ENCODE measurements around the gene GRIN2C. TPM values are rescaled to one million over a fixed set of nuclear protein-coding genes. Genes with fewer than 3 reads are reported as not detected.

The GRIN2C gene
- total and polyA plus RNA-seq, 2 of the 4 experiments (the other 2 are of a cell fraction): 0.22 TPM; not detected in 1

DNA sequence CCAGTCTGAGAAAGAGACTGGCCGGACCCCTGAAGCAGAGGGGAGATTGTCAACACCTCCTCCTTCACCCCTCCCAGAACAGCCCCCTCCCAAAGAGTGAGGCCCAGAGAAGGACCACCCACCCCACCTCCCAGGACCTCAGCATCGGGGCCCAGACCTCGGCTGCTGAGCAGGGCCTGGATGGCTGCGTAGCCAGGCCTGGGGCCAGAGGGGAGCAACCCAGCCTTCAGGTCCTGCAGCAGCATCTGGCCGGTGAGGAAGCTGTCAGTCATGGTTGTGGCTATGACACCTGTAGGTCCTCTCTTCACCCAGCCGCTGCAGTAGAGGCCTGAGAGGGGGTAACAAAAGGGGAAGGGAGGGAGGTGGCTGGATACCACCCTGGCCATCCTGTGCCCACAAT lies 3.2 kb upstream of the GRIN2C start:
- CTCF ChIA-PET: interaction anchor here (0.6 to 1.3 kb wide), 2 partner anchors 10 to 117 kb away, joined by 3 to 5 read pairs; partner anchors contain the start of gene FDXR
- H3K56ac ChIP-seq (ENCODE audit: extremely low read depth, insufficient read depth, low read length): no peak overlapping the region
- in situ Hi-C loops (cut with MboI; ENCODE audit: low sequenced_read_pairs) (loop anchor here (25.0 kb wide), 1 partner anchor 651 kb away; the partner anchor contains the start of genes RPL38 and TTYH2), intact Hi-C loops (cut with micrococcal nuclease) (loop anchor here (10.0 kb wide), 1 partner anchor 488 kb away; no protein-coding TSS in a partner anchor), dilution Hi-C loops (cut with HindIII; ENCODE audit: low sequenced_read_pairs, unreplicated experiment) (no loop called here)
- ATAC-seq (ENCODE audit: low read depth) (no peak), DNase-seq (no peak)
- BruUV-seq (replicated peaks): no TSS peak
- 100% methylated on average over 1 of the region's 6 CpGs; no CpG with 5 or more reads in 1 of the 2 experiments for WGBS, 2 experiments (ENCODE audit: extremely low coverage in 2 of 2, insufficient read length in 1 of 2)
- no peaks in the 10 kb centered on the region for H3K9me3 ChIP-seq (ENCODE audit: control insufficient read depth, insufficient read depth, low read length)
- H4K91ac ChIP-seq (ENCODE audit: insufficient read depth, low read depth, low read length): no peak overlapping the region
- H4K8ac ChIP-seq (ENCODE audit: low read depth in 2 of 2, low read length in 2 of 2): no peak overlapping the region
- no peak overlapping the region for H3K23ac ChIP-seq (ENCODE audit: low read depth, low read length)
- H3K27ac ChIP-seq (ENCODE audit: insufficient read depth, low read length): no peak overlapping the region
- no peak overlapping the region for H4K5ac ChIP-seq (ENCODE audit: low read depth, low read length)
- peaks cover 39% of the 10 kb centered on the region for H3K27me3 ChIP-seq (ENCODE audit: control insufficient read depth, insufficient read depth, low read length)
- H2AFZ ChIP-seq (replicated peaks; ENCODE audit: low read length, poor library complexity): no peak overlapping the region
- H2AK5ac ChIP-seq (ENCODE audit: low read depth, low read length): no peak overlapping the region
- H2BK5ac ChIP-seq (ENCODE audit: low read depth, low read length, poor library complexity, severe bottlenecking): no peak overlapping the region
- peaks cover 4% of the 10 kb centered on the region; the same call in 1 of the 2 replicates for H4K20me1 ChIP-seq (ENCODE audit: insufficient read depth, low read length)
- no peak for TF ChIP-seq MAZ (IDR thresholded peaks at IDR 0.05; ENCODE audit: borderline replicate concordance, low read depth, low read length)
- TF ChIP-seq FOS (IDR thresholded peaks at IDR 0.05; ENCODE audit: low read depth, low read length): no peak
- TF ChIP-seq, protein P1, sequence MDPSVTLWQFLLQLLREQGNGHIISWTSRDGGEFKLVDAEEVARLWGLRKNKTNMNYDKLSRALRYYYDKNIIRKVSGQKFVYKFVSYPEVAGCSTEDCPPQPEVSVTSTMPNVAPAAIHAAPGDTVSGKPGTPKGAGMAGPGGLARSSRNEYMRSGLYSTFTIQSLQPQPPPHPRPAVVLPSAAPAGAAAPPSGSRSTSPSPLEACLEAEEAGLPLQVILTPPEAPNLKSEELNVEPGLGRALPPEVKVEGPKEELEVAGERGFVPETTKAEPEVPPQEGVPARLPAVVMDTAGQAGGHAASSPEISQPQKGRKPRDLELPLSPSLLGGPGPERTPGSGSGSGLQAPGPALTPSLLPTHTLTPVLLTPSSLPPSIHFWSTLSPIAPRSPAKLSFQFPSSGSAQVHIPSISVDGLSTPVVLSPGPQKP (IDR thresholded peaks at IDR 0.05; ENCODE audit: borderline replicate concordance, low read depth, low read length): no peak
- TF ChIP-seq RFX5 (IDR thresholded peaks at IDR 0.05; ENCODE audit: low read depth, low read length): no peak
- TF ChIP-seq, protein P2, sequence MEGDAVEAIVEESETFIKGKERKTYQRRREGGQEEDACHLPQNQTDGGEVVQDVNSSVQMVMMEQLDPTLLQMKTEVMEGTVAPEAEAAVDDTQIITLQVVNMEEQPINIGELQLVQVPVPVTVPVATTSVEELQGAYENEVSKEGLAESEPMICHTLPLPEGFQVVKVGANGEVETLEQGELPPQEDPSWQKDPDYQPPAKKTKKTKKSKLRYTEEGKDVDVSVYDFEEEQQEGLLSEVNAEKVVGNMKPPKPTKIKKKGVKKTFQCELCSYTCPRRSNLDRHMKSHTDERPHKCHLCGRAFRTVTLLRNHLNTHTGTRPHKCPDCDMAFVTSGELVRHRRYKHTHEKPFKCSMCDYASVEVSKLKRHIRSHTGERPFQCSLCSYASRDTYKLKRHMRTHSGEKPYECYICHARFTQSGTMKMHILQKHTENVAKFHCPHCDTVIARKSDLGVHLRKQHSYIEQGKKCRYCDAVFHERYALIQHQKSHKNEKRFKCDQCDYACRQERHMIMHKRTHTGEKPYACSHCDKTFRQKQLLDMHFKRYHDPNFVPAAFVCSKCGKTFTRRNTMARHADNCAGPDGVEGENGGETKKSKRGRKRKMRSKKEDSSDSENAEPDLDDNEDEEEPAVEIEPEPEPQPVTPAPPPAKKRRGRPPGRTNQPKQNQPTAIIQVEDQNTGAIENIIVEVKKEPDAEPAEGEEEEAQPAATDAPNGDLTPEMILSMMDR (conservative IDR thresholded peaks at IDR 0.05; ENCODE audit: low read depth, low read length): no peak
- no peak for TF ChIP-seq BHLHE40 (IDR thresholded peaks at IDR 0.05; ENCODE audit: low read depth, low read length)
- no peak for TF ChIP-seq RCOR1 (IDR thresholded peaks at IDR 0.05; ENCODE audit: insufficient replicate concordance, low read length)
- TF ChIP-seq SMC3 (IDR thresholded peaks at IDR 0.05; ENCODE audit: low read depth, low read length): no peak
- TF ChIP-seq CHD1 (IDR thresholded peaks at IDR 0.05; ENCODE audit: low read depth, low read length): no peak
- no peak for TF ChIP-seq MXI1 (IDR thresholded peaks at IDR 0.05; ENCODE audit: borderline replicate concordance, low read depth, low read length)
- TF ChIP-seq POLR2A (IDR thresholded peaks at IDR 0.05; ENCODE audit: low read depth, low read length): no peak
- TF ChIP-seq CEBPB (IDR thresholded peaks at IDR 0.05; ENCODE audit: low read depth, low read length): no peak
- TF ChIP-seq RAD21 (IDR thresholded peaks at IDR 0.05; ENCODE audit: low read length): no peak
- no peak for TF ChIP-seq NFE2L2 (IDR thresholded peaks at IDR 0.05; ENCODE audit: low read depth, low read length)
- TF ChIP-seq, protein P3, sequence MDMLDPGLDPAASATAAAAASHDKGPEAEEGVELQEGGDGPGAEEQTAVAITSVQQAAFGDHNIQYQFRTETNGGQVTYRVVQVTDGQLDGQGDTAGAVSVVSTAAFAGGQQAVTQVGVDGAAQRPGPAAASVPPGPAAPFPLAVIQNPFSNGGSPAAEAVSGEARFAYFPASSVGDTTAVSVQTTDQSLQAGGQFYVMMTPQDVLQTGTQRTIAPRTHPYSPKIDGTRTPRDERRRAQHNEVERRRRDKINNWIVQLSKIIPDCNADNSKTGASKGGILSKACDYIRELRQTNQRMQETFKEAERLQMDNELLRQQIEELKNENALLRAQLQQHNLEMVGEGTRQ (IDR thresholded peaks at IDR 0.05; ENCODE audit: low read depth, low read length): no peak
- no peak for TF ChIP-seq MAFK (IDR thresholded peaks at IDR 0.05; ENCODE audit: low read depth, low read length)
- no peak overlapping the region for H3K4me3 ChIP-seq (ENCODE audit: insufficient read depth, low read depth, low read length)
- no peak overlapping the region for H2AK9ac ChIP-seq (replicated peaks; ENCODE audit: low read depth, low read length, poor library complexity)
- H2BK20ac ChIP-seq (ENCODE audit: low read depth, low read length): no peak overlapping the region
- no peak overlapping the region for H3K4ac ChIP-seq (ENCODE audit: low read depth, low read length)
- peaks cover 9% of the 10 kb centered on the region; the same call in 1 of the 2 replicates for H3K36me3 ChIP-seq (ENCODE audit: control insufficient read depth, insufficient read depth, low read length)
- no peak overlapping the region for H3K9ac ChIP-seq (ENCODE audit: low read depth, low read length)
- H3K79me1 ChIP-seq (ENCODE audit: low read depth in 1 of 2, low read length in 2 of 2): no peaks in the 10 kb centered on the region
- no peak overlapping the region for H2BK120ac ChIP-seq (ENCODE audit: low read depth, low read length)
- H3K4me1 ChIP-seq (ENCODE audit: control insufficient read depth, insufficient read depth, low read length): no peaks in the 10 kb centered on the region; the same call in 1 of the 2 replicates
- no peak overlapping the region for H3K4me2 ChIP-seq (ENCODE audit: low read depth, low read length)
- no peak overlapping the region for H3K14ac ChIP-seq (replicated peaks; ENCODE audit: low read depth, low read length)
- POLR2A ChIA-PET (ENCODE audit: unreplicated experiment): no interaction called here
- no peak overlapping the region for H2BK15ac ChIP-seq (ENCODE audit: low read depth, low read length)
- no peak overlapping the region for H3K18ac ChIP-seq (ENCODE audit: low read depth, low read length)
- no peaks in the 10 kb centered on the region for H3K9me1 ChIP-seq (ENCODE audit: insufficient read depth, low read length)

Data from IMR-90 (cell line).